NCI-H1436 (cell line): ENCODE data around the gene EPC2.

Source experiments
- DNase-seq: peaks from one replicate; lab custom pipeline; 2025; lab: John Stamatoyannopoulos, UW

The EPC2 gene

GRCh38 chr2:148810081-148810480 lies 165.5 kb downstream of the EPC2 start:
- DNase-seq: no peak

DNA sequence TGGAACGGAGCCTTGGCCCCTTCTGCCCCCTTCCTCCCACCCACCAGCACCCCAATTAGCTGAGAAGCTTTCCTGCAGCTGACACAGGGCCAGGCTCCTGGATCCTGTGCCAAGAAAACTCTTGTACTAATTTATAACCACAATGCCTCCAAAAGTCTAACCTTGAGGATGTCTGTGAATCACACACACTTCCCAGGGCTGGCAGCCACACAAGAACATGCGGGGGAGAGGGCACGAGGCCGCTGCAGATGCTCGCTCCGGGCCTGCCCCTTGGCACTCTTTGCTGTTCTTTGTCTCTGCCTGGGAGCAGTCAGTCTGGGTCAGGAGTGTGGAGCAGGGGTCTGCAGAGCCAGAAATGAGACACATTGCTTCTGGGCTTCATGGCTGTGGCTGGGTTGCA lies 167.8 kb downstream of the EPC2 start:
- no peak for DNase-seq

GRCh38 chr2:148813603-148814065 lies 169.1 kb downstream of the EPC2 start:
- no peak for DNase-seq

- no peak for DNase-seq
Observed at GRCh38 chr2:148814143-148814859, 169.8 kb downstream of the EPC2 start.

DNA sequence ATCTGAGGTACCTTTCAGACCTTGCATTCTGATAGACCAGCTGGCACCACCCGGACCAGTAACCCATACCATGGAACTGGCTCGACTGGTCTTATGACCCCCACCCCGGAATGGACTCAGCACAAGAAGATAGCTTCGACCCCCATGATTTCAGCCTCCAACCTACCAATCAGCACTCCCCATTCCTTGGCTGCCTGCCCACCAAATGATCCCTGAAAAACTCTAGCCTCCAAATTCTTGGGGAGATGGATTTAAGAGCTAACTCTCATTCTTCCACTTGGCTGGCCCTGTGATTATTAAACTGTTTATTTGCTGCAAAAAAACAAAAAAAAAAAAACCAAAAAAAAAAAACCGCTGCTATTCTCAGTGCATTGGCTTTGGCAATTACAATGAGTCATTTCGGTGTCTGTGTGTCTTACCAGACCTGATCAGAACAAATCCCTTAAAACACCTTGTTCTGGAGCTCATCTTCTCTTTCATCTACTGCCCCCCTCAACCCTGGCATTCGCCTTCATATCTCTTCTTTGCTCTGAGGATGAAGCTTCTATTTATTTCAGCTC lies 170.4 kb downstream of the EPC2 start:
- no peak for DNase-seq

- DNase-seq: no peak
Observed at GRCh38 chr2:148816176-148816575, 171.6 kb downstream of the EPC2 start.

DNA sequence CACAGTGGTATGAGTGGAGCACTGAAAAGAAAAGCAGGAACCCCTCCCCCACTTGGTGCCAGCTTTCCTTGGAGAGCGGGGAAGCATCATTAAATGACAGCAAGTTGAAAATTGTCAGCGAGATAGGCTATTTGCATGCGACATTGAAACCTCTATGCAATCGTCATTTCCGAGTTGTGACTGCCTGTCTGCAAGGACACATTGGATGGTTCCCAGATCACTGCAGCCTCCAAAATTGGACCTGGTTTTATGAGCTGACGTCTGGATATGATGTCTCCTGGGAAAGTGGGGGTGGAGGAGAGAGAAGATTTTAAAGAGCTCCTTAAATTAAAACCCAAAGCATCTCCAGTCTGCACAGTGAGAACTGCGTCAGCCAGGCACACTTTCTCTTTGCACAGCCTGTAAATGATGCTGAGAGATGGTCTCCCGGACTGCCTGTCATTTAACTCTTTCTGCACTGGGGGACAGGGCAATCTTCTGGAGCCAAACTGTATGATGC lies 172.7 kb downstream of the EPC2 start:
- DNase-seq: peak; percentile 50

DNA sequence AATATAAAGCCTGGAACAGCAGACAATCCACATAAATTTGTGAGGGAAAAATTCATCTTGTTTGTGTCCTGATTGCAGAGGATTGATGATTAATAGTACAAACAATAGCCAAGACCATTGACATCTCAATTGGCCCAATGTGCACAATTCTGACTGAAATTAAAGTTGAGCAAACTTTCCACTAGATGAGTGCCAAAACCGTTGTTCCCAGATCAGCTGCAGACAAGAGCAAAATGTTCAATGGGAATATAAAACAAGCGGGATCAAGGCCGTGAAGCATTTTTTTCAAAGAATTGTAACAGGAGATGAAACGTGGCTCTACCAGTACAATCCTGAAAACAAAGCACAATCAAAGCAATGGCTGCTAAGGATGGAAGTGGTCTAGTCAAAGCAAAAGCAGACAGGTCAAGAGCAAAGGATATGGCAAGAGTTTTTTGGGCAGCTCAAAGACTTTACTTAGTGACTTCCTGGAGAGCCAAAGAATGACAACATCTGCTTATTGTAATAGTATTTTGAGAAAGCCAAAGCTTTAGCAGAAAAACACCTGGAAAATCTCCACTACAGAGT lies 174.6 kb downstream of the EPC2 start:
- DNase-seq: no peak

DNA sequence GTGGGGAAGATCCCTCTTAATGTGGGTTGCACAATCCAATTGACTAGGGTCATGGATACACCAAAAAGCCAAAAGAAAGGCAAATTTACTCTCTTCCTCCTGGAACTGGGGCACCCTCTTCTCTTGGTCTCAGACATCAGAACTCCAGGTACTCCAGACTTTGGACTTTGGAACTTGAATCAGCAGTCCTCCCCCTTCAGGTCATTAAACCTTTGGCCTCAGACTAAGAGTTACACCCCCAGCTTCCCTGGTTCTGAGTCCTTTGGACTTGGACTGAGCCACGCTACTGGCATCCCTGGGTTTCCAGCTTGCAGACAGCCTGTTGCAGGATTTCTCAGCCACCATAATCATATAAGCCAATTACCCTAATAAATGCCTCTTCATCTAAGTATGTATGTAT lies 179.6 kb downstream of the EPC2 start:
- no peak for DNase-seq

DNA sequence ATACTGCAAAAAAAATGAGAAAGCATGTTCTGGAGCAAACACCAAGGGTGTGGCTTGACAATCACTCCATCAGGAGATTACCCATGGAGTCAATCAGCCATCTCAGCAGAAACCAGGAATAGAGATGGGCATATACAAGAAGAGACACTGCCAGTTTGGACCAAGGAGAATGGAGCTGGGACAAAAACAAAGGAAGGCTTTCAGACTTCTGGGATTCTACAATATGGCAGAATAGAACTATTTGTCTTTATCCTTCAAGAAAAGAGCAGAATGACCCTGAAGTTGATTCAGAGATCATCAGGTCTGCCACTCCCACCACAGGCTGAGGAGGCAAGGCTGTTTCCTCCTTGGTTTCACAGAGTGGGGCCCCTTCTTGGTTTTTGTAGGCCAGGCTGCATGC lies 182.2 kb downstream of the EPC2 start:
- no peak for DNase-seq

DNA sequence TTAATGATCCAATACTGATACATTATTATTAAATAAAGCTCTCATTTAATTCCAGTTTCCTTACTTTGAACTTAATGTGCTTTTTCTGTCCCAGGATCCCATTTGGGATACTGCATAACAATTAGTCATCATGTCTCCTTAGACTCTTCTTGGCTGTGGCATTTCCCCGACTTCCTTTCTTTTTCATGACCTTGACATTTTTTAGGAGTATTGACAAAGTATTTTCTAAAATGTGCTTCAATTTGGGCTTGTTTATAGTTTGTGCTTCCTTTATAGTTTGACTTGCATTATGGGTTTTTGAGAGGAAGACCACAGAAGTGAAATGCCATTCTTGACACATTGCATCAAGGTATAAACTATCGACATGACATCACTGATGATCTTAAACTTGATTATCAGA lies 184.4 kb downstream of the EPC2 start:
- DNase-seq: no peak

GRCh38 chr2:148829618-148830017 lies 185.1 kb downstream of the EPC2 start:
- DNase-seq: no peak

DNA sequence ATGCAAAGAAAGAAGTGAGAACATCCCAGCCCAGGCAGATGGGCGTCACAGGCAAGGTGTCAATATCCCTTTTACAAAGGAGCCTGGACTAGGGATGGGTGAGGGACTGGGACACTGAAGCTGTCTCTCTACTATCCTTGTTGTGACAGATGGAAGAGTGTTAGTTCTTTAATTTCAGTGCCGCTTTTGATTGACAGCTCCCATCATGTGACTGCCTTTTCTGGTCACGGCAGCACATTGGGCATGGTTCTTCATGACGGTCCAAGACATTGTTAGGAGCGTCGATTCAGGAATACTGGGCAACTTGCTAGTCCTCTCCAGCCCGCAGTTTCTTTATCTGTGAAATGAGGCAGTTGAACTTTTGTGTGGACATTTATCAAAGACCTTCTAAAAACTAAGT lies 188.1 kb downstream of the EPC2 start:
- no peak for DNase-seq
